ENCODE data around the gene STK33. TPM values are rescaled to one million over a fixed set of nuclear protein-coding genes. Genes with fewer than 3 reads are reported as not detected.
A peak's percentile ranks its signal among the peaks of the same experiment; 100 is the strongest.

The STK33 gene
- total and polyA plus RNA-seq, 2 of the 13 experiments (the other 11 are each of a cell fraction or from before 2014, with no cell fraction given) = 2.7 to 12.6 TPM

DNA sequence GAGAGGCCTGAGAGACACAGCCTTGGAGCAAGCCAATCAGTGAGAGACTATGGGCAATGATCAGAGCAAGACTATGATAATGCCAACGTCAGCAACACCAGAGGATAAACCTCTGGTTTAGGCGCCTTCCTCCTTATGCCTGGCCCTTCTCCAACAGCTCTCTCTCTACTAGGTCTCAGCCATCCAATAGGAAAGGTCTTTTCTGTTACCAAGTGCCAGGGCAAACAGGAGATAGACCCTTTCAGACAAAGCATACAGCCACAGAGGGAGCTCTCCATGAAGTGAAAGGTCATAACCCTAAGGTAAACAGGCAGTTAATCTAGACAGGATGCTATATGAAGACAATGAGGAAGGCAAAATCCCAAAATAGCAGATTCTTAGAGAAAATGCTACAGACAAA lies 9.5 kb downstream of the STK33 start (continued):
- no peak for TF ChIP-seq SRSF9 (IDR thresholded peaks at IDR 0.05; ENCODE audit: borderline replicate concordance, insufficient read depth, low read depth, low read length, poor library complexity, severe bottlenecking)
- TF ChIP-seq, protein P1, sequence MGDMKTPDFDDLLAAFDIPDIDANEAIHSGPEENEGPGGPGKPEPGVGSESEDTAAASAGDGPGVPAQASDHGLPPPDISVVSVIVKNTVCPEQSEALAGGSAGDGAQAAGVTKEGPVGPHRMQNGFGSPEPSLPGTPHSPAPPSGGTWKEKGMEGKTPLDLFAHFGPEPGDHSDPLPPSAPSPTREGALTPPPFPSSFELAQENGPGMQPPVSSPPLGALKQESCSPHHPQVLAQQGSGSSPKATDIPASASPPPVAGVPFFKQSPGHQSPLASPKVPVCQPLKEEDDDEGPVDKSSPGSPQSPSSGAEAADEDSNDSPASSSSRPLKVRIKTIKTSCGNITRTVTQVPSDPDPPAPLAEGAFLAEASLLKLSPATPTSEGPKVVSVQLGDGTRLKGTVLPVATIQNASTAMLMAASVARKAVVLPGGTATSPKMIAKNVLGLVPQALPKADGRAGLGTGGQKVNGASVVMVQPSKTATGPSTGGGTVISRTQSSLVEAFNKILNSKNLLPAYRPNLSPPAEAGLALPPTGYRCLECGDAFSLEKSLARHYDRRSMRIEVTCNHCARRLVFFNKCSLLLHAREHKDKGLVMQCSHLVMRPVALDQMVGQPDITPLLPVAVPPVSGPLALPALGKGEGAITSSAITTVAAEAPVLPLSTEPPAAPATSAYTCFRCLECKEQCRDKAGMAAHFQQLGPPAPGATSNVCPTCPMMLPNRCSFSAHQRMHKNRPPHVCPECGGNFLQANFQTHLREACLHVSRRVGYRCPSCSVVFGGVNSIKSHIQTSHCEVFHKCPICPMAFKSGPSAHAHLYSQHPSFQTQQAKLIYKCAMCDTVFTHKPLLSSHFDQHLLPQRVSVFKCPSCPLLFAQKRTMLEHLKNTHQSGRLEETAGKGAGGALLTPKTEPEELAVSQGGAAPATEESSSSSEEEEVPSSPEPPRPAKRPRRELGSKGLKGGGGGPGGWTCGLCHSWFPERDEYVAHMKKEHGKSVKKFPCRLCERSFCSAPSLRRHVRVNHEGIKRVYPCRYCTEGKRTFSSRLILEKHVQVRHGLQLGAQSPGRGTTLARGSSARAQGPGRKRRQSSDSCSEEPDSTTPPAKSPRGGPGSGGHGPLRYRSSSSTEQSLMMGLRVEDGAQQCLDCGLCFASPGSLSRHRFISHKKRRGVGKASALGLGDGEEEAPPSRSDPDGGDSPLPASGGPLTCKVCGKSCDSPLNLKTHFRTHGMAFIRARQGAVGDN (CRISPR knock-in tag; IDR thresholded peaks at IDR 0.05) = no peak
- TF ChIP-seq, protein P2, sequence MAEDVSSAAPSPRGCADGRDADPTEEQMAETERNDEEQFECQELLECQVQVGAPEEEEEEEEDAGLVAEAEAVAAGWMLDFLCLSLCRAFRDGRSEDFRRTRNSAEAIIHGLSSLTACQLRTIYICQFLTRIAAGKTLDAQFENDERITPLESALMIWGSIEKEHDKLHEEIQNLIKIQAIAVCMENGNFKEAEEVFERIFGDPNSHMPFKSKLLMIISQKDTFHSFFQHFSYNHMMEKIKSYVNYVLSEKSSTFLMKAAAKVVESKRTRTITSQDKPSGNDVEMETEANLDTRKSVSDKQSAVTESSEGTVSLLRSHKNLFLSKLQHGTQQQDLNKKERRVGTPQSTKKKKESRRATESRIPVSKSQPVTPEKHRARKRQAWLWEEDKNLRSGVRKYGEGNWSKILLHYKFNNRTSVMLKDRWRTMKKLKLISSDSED (CRISPR knock-in tag; IDR thresholded peaks at IDR 0.05) = no peak
- peak; percentile 65 for TF ChIP-seq NR2F6 (IDR thresholded peaks at IDR 0.05)
- peak; percentile 86 for TF ChIP-seq NR2F6 (CRISPR knock-in tag; IDR thresholded peaks at IDR 0.05)
- no peak for TF ChIP-seq ZNF44 (CRISPR knock-in tag; IDR thresholded peaks at IDR 0.05)
- no peak for TF ChIP-seq ATF7 (IDR thresholded peaks at IDR 0.05)
- no peak for TF ChIP-seq ATF7 (CRISPR knock-in tag; IDR thresholded peaks at IDR 0.05)
- no peak for TF ChIP-seq ZNF772 (CRISPR knock-in tag; IDR thresholded peaks at IDR 0.05)
- TF ChIP-seq, protein P3, sequence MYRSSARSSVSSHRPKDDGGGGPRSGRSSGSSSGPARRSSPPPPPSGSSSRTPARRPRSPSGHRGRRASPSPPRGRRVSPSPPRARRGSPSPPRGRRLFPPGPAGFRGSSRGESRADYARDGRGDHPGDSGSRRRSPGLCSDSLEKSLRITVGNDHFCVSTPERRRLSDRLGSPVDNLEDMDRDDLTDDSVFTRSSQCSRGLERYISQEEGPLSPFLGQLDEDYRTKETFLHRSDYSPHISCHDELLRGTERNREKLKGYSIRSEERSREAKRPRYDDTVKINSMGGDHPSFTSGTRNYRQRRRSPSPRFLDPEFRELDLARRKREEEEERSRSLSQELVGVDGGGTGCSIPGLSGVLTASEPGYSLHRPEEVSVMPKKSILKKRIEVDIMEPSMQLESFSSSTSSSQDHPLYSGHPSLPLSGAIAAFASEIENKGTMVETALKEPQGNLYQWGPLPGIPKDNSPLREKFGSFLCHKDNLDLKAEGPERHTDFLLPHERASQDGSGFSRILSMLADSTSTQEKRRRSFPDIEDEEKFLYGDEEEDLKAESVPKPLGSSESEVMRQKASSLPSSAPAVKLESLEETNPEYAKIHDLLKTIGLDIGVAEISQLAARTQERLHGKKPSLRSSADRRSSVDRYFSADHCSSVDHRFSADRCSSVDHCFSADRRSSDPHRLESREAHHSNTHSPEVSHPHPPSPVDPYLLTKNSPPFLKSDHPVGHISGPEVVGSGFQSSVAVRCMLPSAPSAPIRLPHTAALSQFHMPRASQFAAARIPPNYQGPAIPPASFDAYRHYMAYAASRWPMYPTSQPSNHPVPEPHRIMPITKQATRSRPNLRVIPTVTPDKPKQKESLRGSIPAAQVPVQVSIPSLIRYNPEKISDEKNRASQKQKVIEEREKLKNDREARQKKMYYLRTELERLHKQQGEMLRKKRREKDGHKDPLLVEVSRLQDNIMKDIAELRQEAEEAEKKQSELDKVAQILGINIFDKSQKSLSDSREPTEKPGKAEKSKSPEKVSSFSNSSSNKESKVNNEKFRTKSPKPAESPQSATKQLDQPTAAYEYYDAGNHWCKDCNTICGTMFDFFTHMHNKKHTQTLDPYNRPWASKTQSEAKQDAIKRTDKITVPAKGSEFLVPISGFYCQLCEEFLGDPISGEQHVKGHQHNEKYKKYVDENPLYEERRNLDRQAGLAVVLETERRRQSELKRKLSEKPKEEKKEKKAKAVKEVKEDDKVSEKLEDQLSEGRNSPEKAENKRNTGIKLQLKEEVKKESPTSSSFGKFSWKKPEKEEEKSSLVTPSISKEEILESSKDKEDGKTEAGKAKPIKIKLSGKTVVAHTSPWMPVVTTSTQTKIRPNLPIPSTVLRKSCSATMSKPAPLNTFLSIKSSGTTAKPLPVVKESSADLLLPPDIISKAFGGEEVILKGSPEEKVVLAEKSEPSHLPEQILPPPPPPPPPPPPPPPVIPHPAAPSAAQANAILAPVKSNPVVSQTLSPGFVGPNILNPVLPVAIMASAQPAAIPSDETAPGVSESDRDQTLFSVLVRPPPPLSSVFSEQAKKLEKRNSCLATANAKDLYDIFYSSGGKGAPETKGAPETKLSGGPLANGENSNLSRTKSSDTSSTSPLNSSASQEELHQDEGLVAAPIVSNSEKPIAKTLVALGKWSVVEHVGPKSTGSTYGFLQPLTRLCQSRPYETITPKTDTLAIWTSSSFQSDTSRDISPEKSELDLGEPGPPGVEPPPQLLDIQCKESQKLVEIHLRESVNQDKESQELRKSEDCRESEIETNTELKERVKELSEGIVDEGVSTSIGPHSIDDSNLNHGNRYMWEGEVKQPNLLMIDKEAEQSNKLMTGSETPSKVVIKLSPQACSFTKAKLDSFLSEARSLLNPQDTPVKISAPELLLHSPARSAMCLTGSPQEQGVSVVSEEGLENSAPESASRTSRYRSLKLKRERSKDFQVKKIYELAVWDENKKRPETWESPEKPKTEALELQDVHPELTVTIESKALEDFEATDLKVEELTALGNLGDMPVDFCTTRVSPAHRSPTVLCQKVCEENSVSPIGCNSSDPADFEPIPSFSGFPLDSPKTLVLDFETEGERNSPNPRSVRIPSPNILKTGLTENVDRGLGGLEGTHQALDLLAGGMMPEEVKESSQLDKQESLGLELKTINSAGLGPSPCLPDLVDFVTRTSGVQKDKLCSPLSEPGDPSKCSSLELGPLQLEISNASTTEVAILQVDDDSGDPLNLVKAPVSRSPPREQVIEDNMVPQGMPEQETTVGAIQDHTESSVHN (CRISPR knock-in tag; IDR thresholded peaks at IDR 0.05) = no peak
- peak; percentile 40; the same call in 1 of the 2 replicates for TF ChIP-seq NR2C2 (CRISPR knock-in tag; IDR thresholded peaks at IDR 0.05; ENCODE audit: borderline replicate concordance)
- TF ChIP-seq, protein P4, sequence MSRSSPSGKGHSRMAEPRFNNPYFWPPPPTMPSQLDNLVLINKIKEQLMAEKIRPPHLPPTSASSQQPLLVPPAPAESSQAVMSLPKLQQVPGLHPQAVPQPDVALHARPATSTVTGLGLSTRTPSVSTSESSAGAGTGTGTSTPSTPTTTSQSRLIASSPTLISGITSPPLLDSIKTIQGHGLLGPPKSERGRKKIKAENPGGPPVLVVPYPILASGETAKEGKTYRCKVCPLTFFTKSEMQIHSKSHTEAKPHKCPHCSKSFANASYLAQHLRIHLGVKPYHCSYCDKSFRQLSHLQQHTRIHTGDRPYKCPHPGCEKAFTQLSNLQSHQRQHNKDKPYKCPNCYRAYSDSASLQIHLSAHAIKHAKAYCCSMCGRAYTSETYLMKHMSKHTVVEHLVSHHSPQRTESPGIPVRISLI (CRISPR knock-in tag; IDR thresholded peaks at IDR 0.05; ENCODE audit: borderline replicate concordance) = no peak
- no peak for TF ChIP-seq RELA (CRISPR knock-in tag; IDR thresholded peaks at IDR 0.05)
- no peak for TF ChIP-seq IRF2 (CRISPR knock-in tag; IDR thresholded peaks at IDR 0.05)
- TF ChIP-seq, protein P5, sequence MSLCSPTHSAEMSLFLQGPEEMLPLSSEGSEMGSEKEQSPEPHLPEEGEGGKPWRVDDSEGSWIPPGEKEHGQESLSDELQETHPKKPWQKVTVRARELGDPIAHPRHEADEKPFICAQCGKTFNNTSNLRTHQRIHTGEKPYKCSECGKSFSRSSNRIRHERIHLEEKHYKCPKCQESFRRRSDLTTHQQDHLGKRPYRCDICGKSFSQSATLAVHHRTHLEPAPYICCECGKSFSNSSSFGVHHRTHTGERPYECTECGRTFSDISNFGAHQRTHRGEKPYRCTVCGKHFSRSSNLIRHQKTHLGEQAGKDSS (CRISPR knock-in tag; IDR thresholded peaks at IDR 0.05; ENCODE audit: borderline replicate concordance, low read depth) = no peak
